Mesodermal cell (in vitro differentiated cells): ENCODE measurements around the gene TRIM9.
"Not testable (repeated sequence)": the region's sequence is repeated elsewhere in the genome, so short reads cannot be mapped to it uniquely, and the experiment has no call there.

Source experiments
- H3K27ac ChIP-seq: 2 replicates; pipeline ENCODE4 v1.7.0; 2013; ENCODE audit warnings: mild to moderate bottlenecking, low read depth, low read length, moderate library complexity; ENCODE audit not compliant: severe bottlenecking
- H3K36me3 ChIP-seq: 2 replicates; pipeline ENCODE4 v1.7.1; 2013; ENCODE audit warnings: mild to moderate bottlenecking, low read length, moderate library complexity; ENCODE audit not compliant: control insufficient read depth, insufficient read depth
- H3K4me1 ChIP-seq: one replicate; pipeline ENCODE4 v1.7.1; 2013; ENCODE audit warnings: mild to moderate bottlenecking, low read length; ENCODE audit not compliant: insufficient read depth, control insufficient read depth, poor library complexity, severe bottlenecking
- H3K4me3 ChIP-seq: 2 replicates; pipeline ENCODE4 v1.7.0; 2013; ENCODE audit warnings: low read length, control low read depth, mild to moderate bottlenecking; ENCODE audit not compliant: insufficient read depth, poor library complexity, severe bottlenecking; ENCODE audit errors: extremely low read depth
- H3K9me3 ChIP-seq: 2 replicates; pipeline ENCODE4 v1.7.1; 2013; ENCODE audit warnings: mild to moderate bottlenecking, low read length, moderate library complexity; ENCODE audit not compliant: control insufficient read depth
- WGBS, 2 experiments: methylation state at CpG; one replicate each; pipeline ENCODE4 v1.1.5; 2013; ENCODE audit warnings: missing lambda C conversion rate in 2 of 2; ENCODE audit not compliant: insufficient coverage in 2 of 2; 5-methylcytosine and 5-hydroxymethylcytosine counted together

TRIM9 gene

DNA sequence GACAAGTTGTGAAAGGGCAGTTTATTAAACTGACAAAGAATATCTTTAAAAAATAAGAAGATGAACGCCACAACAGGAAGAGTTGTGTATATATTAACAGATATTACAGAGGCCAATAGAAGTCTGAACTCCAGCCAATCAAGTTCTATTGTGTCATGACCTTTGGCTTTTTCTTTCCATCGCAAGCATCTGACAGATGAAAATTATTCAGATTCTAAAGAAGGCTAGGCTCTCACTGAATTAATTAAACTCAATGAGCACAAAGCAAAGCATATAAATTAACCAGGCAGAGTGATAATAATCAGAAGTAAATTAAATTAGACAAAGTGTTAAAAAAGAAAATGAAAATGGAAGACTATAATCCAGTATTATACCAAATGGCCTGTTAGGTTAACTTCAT is 88.6 kb downstream of the TRIM9 start:
- Histone ChIP-seq H3K27ac (peak overlapping the region; percentile 65), H3K4me1 (peaks cover 31% of the 10 kb centered on the region)

DNA sequence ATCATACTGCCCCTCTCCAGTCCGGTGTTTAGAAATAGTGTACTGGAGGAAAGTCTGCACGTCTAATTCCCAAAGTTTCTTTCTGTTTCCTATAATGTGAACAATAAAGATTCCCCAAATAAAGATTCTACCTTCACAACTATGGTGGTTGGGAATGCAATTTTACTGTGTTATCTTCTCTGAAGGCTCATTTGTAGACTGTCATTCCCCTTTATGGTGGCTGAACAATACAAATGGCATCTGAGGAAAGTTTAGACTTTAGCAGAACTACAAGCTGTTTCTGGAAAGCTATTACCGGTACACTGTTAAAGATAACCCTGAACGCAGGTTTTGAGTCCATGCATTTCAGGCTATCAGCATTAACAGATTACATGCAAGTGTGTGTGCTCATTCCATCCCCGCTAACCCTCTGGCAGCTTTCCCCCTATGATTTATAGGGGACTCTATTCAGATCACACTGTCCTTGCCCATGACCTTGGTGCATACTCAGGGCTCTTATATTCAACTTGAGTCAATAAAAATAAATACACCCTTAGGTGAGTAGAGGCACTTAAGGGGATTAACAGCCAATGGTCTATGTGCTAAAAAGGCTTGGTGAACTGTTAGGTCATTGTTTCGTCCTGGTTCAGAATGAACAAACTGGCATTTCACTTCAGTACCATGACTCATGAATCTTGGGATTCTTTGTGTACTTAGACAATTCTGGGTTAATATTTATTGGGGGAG is 89.9 kb downstream of the TRIM9 start:
- Histone ChIP-seq H3K4me1 (peaks cover 31% of the 10 kb centered on the region), H3K27ac (peak overlapping the region; percentile 63), H3K9me3 (no peaks in the 10 kb centered on the region), H3K36me3 (no peaks in the 10 kb centered on the region), H3K4me3 (no peak overlapping the region)
- 84 to 94% methylated on average over 3 of the region's 6 CpGs for WGBS, 2 experiments

More for the DNA sequence above, 88.6 kb downstream of the TRIM9 start:
- no CpG with 5 or more reads among the region's 2 CpGs for WGBS, 2 experiments
- H3K9me3 ChIP-seq, result no peaks in the 10 kb centered on the region
- no peaks in the 10 kb centered on the region for H3K36me3 ChIP-seq
- no peak overlapping the region for H3K4me3 ChIP-seq

DNA sequence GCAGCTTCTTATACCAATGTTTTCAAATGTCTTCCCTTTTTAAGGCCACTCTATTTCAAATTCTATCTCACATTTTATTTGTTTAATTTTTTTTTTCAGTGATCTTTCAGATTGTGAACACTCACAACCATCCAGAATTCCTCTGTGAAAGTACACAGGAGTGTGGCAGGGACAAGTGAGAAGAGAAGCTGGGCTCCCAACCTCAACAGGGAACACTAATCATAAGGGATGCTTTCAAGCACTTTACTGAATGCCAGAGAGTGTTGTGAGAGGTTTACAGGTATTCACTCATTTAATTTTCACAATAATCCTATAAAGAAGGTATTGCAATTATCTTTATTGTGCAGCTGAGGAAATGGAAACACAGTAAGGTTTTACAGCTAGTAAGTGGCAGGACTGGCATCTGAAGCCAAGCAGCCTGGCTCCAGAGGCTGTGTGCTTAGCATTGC is 90.5 kb downstream of the TRIM9 start:
- H3K4me3 ChIP-seq, result no peak overlapping the region

DNA sequence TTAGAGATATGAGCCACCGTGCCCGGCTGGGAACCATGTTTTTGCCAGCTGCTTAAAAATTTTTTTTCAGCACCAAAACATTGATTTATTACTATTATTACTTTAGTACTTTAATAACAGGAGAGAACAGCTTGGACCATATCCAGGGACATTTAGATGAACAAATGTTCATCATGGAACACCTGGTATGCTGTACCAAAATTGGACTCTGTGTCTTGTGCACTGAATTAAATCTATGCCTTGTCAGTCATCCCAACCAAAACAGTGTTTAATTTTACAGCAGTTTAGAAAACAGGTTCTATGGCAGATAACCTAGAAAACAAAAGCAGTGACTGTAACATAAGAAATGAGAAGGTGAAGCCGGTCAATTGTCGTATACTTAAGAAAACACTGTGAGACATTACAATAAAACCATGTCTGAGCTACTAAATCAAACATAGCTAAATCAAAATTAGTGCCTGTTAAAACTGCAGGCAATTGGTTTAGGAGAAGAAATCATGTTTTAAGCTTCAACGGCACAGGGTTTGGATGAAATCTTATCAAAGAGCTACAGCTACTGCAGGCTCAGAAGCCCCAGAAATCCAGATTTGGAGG is 92.4 kb downstream of the TRIM9 start:
- Histone ChIP-seq H3K27ac (no peak overlapping the region), H3K4me1 (peaks cover 38% of the 10 kb centered on the region), H3K36me3 (no peaks in the 10 kb centered on the region), H3K4me3 (no peak overlapping the region), H3K9me3 (no peaks in the 10 kb centered on the region)
- WGBS, 2 experiments, result 82 to 90% methylated on average over 2 of the region's 5 CpGs

More for the DNA sequence above, 90.5 kb downstream of the TRIM9 start:
- Histone ChIP-seq H3K27ac (peak overlapping the region; percentile 63), H3K4me1 (peaks cover 31% of the 10 kb centered on the region), H3K36me3 (no peaks in the 10 kb centered on the region), H3K9me3 (no peaks in the 10 kb centered on the region)

DNA sequence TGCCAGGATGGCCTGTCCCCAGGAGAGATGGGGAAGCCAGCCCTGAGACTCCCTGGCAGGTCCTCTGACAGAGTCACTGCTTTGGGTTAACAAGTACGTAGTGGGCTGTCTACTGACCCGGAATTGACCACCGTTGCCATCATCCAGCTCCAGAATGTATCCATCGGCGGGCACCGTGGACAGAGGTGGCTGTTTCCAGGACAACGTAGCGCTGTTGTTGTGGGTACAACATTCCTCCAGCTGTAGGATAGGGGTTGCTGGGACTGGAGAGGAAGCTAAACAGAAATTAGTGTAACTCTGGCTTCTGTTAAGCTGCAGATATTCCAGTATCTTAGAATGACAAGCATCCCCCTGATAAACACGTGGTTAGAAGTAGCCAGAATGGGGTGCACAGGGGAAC is 94.3 kb downstream of the TRIM9 start:
- no peaks in the 10 kb centered on the region for H3K36me3 ChIP-seq
- 90 to 93% methylated on average over 8 to 9 of the region's 9 CpGs for WGBS, 2 experiments

DNA sequence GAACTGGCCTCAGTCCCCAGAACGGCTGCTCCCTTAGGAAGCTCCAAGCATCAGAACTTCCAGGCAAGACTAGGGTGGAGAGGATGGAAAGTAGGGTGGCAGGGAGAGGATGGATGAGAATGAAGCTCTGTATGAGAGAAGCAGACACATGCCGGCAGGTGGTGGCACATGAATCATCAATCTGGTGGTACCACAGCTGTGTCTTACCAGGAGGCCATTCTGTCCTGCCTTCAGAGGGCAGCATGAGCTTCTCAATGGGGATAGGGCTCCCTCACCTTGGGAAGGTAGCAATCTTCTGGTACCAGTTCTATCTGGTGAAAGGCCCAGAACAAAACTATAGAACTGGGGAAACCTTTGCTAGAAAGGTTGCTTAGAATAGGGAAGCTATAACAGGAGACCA is 95.2 kb downstream of the TRIM9 start:
- WGBS, 2 experiments, result 92 to 100% methylated on average over 1 to 2 of the region's 2 CpGs
- H3K4me1 ChIP-seq, result peaks cover 15% of the 10 kb centered on the region
- no peaks in the 10 kb centered on the region for H3K9me3 ChIP-seq
- no peak overlapping the region for H3K4me3 ChIP-seq
- H3K36me3 ChIP-seq, result no peaks in the 10 kb centered on the region
- no peak overlapping the region for H3K27ac ChIP-seq

More for the DNA sequence above, 94.3 kb downstream of the TRIM9 start:
- Histone ChIP-seq H3K27ac (no peak overlapping the region), H3K4me3 (no peak overlapping the region), H3K9me3 (no peaks in the 10 kb centered on the region), H3K4me1 (peaks cover 24% of the 10 kb centered on the region)

DNA sequence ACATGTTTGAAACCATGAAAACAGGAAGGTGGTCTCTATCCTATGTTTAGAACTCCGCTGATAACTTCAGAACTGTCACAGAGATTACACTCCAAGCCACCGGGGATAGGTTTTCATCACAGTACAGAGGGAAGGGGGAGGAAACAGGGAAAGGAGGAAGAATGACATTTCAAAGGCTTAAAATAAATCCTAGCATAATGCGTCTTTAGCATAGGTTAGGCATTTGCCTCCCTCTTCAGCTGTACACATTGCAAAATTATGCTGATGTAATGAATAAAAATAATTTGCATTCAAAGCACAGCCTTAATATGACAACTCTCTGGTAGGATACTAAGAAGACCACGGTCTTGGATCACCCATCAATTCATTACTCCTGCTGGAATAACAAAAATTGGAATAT is 96.3 kb downstream of the TRIM9 start:
- WGBS, 2 experiments, result 100% methylated on average over 2 of the region's 4 CpGs; no CpG with 5 or more reads in 1 of the 2 experiments
- Histone ChIP-seq H3K9me3 (no peaks in the 10 kb centered on the region), H3K4me3 (no peak overlapping the region)

DNA sequence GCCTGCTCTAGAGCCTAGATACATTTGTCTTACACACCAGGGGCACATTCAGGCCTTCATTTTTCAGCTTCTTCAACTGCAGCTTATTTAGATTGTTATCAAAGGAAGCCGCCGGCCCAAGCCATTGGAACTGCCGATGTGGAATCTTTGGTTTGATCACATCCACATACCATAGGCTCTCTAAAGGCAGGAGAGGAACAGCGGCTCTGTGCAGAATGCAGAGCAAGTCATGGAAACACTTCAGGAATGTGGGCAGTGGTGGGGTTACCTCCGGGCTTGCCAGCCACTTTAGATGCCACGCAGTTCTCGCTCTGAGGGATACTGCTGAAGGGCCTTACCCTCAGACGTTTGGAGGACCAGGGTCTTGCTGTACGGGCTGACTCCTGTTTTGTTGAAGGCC is 97.2 kb downstream of the TRIM9 start:
- Histone ChIP-seq H3K9me3 (no peaks in the 10 kb centered on the region), H3K4me1 (peaks cover 6% of the 10 kb centered on the region), H3K27ac (peak overlapping the region; percentile 51), H3K4me3 (no peak overlapping the region), H3K36me3 (no peaks in the 10 kb centered on the region)
- WGBS, 2 experiments, result 83 to 97% methylated on average over 4 to 6 of the region's 9 CpGs

More for the DNA sequence above, 96.3 kb downstream of the TRIM9 start:
- Histone ChIP-seq H3K4me1 (peaks cover 6% of the 10 kb centered on the region), H3K27ac (no peak overlapping the region), H3K36me3 (no peaks in the 10 kb centered on the region)

DNA sequence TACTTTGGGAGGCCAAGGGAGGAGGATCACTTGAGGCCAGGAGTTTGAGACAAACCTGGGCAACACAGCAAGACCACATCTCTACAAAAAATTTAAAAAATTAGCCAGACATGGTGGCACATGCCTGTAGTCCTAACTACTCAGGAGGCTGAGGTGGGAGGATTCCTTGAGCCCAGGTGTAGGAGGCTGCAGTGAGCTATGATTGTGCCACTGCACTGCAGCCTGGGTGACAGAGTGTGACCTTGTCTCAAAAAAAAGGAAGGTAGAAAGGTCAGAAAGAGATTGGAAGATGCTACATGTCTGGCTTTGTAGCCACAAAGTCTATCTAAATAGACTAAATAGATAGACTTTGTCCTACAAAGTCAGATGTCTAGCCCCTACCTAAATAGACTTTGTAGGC is 100.7 kb downstream of the TRIM9 start:
- H3K27ac ChIP-seq, H3K9me3 ChIP-seq, H3K4me1 ChIP-seq, H3K4me3 ChIP-seq, H3K36me3 ChIP-seq: not testable (repeated sequence)

DNA sequence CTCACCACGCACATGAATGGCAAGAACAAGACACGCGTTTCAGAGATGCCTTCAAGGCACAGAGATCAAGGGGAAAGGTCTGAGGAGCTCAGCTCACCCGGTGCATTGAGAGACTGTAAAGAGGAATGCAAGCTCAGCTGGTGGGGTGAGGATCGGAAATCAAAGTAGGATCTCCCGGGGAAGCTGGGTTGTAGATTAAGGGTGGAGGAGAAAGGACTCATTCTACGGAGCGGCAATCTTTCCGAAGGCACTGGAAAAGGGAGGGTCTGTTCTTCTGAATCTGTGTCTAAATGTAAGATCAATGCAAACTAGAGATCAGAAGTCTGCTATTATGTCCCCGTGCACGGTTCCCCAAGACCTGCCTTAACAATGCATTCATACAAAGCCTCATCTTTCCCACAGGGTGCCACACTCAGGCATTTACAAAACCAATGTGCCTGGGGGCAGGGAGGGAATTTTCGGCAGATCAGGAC is 109.0 kb downstream of the TRIM9 start:
- Histone ChIP-seq H3K4me1 (no peaks in the 10 kb centered on the region), H3K9me3 (no peaks in the 10 kb centered on the region), H3K4me3 (no peak overlapping the region), H3K36me3 (no peaks in the 10 kb centered on the region), H3K27ac (no peak overlapping the region)
- WGBS, 2 experiments, result 28 to 47% methylated on average over 5 to 8 of the region's 12 CpGs
